HUDEP-2 (cell line): ENCODE measurements around the gene DLG2.
A peak's percentile ranks its signal among the peaks of the same experiment; 100 is the strongest.

Source experiments
- DNase-seq, 76 experiments: peaks; one replicate each; lab custom pipeline; 2025; ENCODE audit not compliant: unreplicated experiment in 76 of 76; lab: John Stamatoyannopoulos, UW

DLG2 gene

DNA sequence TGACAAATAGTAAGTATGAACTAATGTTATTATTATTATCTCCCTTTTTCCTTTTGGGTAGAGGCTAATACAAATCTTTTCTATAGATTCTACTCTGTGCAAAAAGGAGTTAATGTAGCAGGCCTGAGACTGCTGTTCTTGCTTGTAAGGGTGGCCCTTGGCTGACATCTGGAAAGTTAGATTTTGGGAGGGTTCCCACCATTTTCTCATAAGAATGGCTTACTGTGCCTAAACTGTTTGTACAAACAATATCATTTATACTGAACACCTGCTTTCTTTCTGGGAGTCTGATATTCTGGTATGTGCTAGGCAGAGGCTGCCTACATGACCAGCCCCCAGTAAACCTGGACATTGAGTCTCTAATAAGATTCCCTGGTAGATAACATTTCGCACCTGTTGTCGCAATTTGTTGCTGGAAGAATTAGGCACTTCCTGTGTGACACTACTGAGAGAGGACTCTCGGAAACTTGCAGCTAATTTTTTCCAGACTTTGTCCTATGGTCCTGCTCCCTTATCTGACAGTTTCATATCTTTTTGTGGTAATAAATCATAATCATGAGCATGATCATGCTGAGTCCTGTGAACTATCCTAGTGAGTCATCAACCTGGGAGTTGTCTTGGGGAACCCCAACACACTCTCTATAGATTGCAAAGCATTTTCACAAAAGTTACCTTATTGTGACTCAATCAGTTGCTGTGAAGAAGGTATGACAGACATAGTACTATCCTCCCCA is 2083.3 kb downstream of the DLG2 start:
- no peak for DNase-seq

DNA sequence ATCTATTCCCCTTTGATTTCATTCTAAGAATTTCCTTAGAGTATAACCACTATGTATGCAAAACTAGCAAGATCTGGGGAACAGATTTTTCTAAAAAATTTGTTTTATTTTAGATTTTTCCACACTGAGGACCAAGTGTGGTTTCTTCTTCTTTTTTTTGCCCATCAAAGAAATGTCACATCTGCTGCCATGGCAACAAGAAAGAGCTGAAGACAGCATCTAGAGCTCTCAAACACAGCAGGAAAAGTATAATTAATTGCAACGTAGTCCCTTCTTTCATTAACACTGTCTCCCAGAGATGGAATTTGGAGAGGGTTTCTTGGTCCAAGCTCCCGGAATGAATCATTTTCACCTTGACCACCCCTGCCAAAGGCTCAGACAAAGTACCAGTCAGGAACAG is 2084.3 kb downstream of the DLG2 start:
- no peak for DNase-seq

DNA sequence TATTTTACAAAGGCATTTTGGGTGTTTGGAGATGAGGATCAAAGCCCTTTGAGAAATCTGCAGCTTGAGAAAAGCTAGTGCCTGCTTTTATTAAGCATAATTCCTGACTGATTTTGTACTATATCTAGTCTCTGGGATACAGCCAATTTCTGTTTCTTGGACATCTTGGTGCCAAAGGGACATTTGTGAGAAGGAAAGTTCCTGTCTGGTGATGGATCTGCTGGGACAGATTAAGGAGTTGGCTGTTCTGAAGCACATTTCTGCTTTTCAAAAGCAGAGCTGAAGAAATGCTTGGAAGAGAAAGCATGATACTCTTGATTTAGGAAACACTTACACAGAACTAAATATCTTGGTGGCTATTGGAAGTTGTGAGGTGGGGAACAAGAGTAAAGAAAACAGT is 2086.4 kb downstream of the DLG2 start:
- DNase-seq, result no peak

DNA sequence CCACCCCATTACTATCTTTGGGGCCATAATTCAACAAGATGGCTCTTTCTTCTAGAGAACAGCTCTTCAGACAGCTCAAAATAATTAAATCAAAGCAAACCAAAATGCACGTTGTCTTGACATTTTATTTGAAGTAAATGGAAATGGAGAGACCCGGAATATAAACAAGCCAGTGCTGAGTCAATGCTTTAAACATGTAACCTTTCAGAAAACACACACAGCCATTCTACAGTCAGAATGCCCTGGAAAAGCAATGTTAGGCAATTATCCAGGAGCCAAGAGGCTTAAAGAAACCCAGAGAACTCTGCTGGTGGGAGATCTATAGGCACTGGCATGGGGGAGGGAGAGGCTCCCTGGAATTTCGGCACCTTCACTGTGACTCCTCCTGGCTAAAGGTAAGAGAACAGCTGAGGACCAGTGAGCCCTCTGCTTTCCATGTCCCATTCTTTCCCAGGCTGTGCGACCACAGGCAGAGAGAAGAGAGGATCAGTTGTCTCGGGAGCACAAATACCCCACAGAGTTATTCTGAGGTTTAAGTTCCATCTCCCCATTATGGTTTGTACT is 2086.9 kb downstream of the DLG2 start:
- no peak for DNase-seq

DNA sequence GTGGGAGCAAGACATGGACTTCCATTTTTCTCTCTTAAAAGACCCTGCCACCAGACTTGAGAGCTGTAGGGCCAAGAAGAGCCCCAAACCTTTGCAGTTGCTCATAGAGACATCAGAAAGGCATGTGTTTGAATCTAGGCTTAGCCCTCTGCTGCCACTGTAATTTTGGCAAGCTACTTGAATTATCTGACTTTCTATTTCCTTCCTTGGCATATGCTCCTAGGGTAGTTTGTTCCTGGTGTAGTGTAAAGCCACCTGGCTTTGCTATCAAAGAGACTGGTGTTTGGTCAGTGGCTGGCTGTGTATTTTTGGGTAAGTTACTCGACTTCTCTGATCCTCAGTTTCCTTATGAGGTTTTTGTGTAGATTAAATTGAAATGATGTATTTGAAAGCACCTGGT is 2088.9 kb downstream of the DLG2 start:
- DNase-seq, result no peak

DNA sequence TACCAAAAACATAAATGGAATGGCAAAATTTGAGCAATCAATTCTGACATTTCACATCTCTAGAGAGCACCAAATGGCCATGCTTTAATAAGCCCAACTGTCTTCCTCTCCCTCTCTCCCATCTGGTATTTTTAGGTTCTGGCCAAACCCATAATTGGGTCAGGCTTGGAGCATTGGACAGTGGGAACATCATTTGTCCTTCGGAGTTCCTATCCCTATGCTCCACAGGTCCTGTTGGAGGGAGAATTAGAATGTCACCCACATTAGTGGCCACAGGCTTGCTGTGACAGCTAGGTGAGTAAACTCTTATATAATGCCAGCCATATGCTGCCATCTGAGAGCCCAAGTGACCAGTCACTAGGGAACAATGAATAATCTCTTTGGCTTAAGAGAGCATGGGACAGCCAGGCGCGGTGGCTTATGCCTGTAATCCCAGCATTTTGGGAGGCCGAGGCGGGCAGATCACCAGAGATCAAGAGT is 2090.0 kb downstream of the DLG2 start:
- no peak for DNase-seq

DNA sequence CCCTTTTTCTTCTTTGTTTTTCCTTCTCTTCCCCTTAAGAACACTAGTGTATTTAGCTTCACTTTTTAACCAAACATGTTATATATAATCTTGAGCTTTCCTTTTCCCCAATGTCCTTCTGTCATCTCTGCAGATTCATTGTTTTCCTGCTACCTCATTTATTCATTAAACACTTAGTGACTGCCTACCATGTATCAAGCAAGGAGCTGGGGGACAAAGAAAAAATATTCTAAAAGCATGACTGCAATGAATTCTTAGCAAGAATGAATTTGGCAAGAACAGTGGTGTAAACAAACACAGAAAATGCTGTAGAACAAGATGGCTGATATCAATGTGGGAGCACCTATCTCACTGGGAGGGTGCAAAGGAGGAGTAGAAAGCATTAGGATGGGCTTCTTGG is 2094.0 kb downstream of the DLG2 start:
- DNase-seq, result no peak

DNA sequence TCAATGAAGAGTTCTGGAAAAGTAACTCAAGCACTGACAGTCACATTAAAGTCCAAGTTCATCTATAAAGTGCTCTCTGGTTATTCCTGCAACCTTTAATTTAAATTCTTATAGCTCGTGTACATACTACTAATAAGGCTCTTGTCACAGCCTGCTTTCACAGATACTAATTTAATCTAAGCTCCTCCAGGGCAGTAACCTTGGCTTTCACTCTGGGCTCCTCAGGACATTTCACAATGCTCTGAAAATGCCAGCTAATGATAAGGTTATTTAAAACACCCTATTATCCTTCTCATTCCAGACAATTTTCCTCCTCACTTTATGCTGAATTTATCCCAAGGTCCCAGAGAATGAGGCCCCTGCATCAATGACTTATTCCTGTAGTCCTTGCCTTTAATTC is 2098.3 kb downstream of the DLG2 start:
- no peak for DNase-seq

DNA sequence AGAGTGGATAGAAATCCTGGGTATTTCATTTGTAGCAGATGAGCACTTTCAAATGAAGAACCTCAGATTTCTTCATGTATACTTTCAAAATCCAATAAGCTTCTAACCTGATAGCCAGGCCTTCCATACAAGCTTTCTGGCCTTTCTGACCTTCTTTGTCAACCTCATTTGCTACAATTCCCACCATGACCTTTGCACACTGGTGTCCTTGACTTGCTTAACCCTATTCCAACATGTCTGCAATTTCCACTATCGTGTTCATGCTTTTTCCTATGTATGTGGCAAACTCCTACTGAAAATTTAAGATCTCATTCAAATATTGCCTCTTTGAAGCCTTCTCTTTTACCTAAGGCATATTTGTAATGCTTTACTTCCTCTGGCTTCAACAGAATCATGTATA is 2098.9 kb downstream of the DLG2 start:
- no peak for DNase-seq

DNA sequence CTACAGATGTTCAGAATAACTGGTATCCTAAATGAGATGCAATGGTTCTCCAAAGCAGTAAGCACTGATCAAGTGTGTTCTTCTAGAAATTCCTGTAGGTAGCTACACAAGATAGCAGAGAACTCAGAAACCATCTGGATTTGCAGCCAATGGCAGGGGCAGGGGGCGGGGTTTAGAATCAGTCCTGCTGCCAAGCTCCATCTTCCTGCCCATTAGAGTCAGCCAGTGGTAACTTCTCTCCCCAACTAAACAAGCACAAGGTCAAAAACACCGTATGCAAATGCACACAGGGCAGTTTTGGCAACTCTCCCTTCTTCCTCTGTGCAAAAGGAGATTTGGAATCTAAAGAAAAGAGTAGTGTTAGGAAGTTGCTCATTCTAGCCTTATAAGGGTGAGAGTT is 2103.5 kb downstream of the DLG2 start:
- DNase-seq, result no peak

DNA sequence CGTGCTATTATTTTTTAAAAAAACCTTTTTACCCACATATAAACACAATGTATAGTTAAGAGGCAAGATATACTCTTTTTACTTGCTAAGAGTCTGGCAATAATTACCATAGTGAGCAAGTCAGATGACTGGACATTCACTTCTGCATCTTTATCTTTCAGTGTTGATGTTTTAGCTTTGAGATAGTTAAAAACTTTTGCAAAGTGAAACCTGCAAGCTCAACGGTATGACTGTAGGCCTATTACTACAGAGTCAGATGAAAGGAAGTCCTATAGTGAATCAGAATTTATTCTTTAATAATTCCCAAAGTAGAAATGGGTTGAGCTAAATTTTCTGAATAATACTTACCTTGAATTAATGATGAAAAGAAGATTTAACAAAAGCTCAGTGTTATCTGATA is 2104.2 kb downstream of the DLG2 start:
- DNase-seq, result no peak

DNA sequence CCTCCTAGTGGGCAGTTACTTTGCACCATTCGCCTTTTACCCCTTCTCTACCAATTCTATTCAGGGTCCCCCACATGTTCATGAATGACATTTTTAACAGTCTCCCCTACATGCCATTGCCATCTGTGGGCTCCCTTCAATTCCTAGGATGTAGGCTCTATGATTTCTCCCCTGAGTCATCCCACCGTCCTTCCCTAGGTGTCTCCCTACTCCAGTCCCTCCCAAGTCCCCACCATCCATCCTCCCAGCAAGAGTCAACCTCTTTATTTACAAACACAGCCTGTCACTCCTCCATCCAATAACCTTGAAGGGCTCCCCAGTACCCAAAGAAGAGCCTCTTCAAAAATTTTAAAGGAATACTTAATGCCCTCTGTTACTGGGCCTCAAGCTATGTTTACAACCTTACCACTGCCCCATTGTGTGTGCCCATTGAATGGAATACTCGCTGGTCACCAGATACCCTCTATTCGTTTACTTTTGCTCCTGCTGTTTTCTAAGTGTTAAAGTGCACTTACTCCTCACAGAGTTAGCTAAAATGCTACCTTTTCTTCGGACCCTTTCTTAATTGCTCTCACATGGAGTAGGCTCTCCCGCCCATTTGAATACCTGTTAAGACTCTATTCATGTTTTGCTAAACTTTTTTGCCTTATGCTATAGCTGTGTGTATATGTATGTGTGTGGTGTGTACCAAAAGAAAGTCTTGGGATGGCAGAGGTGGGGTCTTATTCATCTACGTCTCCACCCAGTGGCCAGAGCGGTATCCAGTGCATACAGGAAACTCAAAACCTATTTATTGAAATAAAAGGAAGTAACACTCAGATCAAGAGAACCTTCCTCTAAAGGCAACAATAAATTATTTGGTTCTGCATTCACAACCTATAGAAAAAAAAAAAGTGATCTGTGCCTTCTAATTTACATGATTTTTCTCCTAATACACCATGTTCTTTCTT is 2105.2 kb downstream of the DLG2 start:
- peak in 1 of 76 experiments; percentile 4 for DNase-seq

DNA sequence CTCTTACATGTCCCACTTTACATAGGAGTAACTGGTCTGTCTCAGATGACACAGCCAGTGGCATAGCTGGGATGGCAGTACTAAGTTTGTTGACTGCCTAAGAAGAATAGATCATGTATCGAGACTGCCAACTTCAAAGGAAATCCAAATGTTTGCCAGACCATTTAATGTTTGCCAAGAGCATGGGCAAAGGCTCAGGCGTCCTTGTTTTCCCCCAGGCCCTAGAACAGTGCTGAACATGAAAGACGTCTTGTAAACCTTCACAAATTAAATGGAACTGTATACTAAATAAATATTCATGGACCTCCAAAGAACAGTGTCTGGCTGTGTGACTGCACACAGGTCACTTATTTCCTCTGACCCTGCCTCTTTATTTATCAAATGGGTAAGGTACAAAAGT is 2106.3 kb downstream of the DLG2 start:
- DNase-seq, result no peak

DNA sequence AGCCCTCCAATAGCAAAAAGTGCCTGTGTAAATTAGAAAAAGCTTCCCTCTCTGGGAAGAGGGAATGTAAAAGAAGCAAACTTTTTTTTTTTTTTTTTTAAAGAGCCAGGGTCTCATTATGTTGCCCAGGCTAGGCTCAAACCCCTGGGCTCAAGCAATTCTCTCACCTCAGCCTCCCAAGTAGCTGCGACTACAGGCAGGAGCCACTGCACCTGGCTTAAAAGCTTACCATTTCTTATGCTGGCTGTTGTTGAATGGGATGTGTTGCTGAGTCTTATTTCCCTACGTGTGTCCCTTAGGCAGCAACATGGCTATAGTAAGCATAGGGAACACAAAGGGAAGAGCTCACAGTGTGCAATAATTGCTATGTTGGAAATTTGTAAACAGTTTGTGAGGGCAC is 2115.5 kb downstream of the DLG2 start:
- no peak for DNase-seq

DNA sequence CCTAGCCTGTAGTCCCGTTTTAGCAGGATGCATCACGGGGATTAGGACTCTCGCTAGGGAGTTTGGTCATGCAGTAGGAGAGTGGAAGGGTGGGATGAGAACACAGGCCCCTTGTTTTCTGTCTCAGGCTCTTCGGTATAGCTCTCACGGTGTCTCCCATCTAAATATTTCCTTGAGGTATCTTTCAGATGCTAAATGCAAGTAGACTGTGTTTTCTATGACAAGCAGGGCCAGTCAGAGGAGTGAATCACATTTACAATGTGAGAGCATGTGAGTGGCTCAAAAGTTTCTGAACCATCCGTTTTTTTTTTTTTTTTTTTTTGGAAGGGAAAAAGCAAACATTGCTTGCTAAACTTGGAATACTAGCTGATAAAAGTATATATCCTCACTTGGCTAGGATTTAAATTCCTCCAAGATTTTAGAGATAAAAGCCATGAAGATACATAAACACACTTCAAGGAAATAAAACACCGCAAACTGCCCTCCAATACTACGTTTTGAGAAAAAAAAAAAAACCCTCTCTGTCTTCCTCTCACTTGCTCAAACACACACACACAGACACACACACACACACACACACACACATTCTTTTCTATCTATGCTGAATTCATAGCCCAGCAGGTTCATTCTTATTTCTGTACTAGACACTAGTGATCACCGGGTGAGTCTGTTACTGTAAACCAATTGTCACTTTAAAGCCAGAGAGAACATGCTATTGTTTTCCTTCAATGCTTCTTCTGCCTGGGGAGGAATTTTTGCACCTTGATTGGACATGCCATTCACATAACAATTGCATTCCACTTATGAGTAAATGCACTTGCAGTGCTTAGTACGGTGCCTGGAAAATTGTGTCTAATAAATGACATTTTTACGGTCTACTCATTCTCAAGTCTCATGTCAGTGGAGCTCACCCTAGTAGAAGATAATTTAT is 2116.3 kb downstream of the DLG2 start:
- no peak for DNase-seq

DNA sequence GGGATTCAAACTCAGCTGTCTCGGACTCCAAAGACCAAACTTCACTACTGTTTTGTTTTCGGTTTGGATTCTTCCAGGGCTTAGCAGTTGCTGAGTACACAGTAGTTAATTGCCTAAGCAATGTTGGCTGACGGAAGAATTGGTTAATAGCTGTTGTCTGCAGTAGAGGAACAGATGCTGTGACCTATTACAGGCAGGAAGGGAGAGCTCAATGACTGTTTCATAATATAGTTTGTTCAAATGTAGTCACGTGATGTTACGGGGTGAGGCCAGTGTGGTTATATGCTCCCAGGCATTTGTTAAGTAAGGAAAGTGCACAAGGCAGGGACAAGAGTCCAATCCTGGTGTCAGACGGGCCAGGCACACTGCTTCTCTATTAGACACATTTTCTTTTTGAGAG is 2118.3 kb downstream of the DLG2 start:
- DNase-seq, result no peak

DNA sequence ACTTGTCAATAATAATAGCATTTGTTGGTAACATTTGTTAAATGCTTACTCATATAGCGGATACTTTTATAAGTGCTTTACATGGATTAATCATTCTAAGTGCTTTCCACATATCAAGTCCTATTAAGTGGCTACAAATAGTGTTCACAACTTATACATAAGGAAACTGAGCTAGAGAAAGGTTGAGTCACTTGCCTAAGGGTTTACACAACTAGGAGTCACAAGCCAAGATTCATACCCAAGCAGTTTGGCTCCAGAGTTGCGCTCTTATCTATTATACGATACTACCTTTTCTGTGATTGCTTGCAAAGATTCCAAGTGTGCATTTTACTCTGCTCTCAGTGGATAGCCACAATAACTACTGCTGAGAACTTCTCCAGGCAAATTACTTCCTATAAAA is 2125.1 kb downstream of the DLG2 start:
- DNase-seq, result no peak

DNA sequence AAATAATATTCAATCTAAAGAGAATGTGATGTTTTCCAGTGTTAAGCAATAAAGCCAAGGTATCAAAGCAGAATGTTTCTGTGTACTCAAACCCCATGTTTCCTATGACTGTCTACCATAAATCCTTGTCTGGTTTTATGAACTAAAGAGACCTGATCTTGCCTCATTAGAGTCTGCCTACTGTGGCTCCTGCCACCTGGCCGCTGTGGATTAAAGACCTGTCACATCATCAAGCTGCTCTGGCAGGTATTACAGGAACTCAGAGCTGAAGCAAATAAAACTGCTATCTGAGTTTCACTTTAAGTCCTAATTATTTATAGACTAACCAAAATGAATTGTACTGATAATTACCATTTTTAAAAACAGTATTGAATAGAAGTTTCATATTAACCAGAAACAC is 2133.2 kb downstream of the DLG2 start:
- no peak for DNase-seq

DNA sequence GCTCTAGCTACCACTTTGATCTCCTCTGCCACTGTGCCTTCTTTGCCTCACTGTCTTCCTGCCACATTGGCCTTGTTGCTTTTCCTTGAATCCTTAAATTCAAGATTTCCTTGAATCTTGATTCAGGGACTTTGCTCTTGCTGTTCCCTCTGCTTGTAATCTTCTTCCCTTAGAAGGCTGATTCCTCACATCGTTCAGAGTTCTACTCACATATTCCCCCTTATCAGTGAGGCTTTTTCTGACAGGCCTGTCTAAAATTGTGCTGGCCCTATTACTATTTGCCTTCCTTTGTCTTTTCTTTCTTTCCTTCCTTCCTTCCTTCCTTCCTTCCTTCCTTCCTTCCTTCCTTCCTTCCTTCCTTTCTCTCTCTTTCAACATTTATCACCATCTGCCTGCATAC is 2134.1 kb downstream of the DLG2 start:
- DNase-seq, result no peak

DNA sequence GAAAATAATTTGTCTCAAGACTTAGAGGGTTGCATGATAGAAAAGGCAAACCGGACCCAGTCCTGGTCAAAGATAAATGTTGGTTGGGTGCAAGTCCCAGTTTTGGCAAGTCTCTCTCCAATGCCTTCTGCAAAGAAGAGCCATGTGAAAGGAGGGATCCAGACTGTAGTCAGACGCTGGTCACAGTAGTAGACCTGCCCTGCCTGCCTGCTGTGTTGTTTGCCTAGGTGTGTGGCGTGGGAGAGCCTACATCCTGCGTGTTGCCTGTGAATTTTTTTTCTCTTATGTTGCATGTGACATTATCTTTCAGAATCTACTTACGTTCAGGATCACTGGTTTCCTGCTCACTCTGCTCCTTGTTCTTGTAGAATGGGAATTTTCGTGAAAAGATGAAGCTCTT is 2143.3 kb downstream of the DLG2 start:
- no peak for DNase-seq

DNA sequence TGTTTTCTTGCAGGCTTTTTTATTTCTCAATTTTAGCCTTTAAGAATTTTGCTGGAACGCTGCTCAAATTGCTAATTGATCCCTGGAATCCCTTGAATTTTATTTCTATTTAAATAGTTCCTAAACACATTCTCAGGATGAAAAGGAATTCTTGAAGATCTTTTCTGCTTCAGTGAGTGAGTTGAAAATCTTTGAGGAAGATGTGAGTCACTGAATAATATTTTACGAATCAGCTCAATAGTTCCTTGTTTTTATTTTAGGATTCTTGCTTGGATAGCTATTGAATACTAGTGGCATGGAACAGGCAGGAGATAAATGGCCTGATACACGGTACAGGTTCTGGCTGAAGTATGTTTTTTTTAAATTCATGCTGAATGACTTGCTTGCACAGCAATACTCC is 2146.3 kb downstream of the DLG2 start:
- DNase-seq, result no peak
